HG03571 (cell line): ENCODE results near the gene CNBD2.
"Not testable (repeated sequence)": the region's sequence is repeated elsewhere in the genome, so short reads cannot be mapped to it uniquely, and the experiment has no call there.

Experiments
- ATAC-seq: cut with Tn5 transposase; IDR thresholded peaks from one replicate; pipeline ENCODE4 v1.9.1; 2021; ENCODE audit not compliant: unreplicated experiment

Gene CNBD2

DNA sequence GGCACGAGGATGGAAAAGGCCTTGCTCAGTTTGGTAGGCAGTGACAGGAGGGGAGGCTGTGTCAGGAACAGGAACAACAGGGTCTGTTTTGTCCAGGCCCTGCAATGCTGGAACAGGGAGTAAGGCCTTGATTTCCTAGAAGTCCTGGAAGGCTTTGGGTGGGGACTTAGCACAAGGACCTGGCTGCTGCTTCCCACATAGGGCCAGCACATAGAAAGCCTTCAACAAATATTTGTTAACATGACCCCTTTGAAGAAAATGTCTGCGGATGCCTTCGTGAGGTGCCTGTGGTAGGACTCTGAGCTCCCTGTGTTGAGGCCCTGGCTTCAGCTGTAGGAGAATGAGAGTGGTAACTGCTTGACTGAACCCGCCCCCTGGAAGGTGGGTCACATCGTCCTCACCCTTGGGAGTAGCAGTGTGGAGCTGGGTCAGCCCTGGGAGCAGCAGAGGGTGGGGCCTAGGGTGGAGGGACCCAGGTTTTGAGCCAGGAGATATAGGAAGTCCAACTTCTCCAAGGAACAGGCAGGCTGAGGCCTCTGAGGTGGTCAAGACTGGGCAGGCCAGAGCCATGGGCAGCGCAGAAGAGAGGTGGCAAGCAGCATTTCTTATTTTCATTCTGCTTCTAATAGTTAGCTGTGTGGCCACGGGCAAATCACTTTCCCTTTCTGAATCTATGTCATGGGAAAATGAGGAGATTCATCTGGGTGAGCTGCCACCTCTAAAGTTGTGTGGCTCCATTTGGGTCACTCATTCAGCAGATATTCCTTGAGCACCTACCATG, 50.0 kb downstream of the CNBD2 start:
- ATAC-seq = no peak

DNA sequence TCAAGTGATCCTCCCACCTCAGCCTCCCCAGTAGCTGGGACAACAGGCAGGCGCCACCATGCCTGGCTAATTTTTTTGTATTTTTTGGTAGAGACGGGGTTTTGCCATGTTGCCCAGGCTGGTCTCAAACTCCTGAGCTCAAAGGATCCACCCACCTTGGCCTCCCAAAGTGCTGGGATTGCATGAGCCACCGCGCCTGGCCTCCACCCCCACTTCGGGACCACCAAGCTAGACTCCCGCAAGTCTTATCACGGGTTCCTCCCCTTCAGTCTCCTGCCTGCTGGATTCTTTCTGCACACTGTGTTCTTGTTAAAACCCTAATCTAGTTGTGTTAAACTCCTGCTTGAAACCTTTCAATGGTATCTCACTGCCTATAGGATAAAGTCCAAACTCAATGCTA, 57.7 kb downstream of the CNBD2 start:
- not testable (repeated sequence) for ATAC-seq

GRCh38 chr20:36028106-36028808, 59.9 kb downstream of the CNBD2 start:
- ATAC-seq = no peak

- ATAC-seq = no peak
These were observed 61.8 kb downstream of the CNBD2 start for GRCh38 chr20:36030149-36030548.

GRCh38 chr20:36031806-36032205, 63.4 kb downstream of the CNBD2 start:
- no peak for ATAC-seq

GRCh38 chr20:36034875-36035274, 66.5 kb downstream of the CNBD2 start:
- no peak for ATAC-seq

GRCh38 chr20:36035745-36036144, 67.4 kb downstream of the CNBD2 start:
- no peak for ATAC-seq

DNA sequence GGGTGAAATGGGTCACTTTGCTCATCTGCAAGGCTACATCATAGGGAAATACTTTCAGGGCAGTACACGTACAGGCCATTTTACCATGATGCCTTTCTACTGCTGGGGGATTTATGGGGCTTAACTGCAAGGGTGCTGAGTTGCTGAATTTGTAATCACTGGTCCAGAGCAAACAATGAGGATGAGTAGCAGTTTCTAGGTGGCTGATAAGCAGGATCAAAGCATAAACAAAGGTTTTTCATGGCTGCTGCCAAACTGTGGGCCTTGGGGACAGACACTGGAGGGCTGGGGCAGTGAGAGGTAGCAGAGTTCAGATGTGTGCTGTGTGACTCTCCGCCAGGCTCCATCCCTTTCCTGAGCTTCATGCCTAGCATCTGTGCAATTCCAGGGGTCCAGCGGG, 68.3 kb downstream of the CNBD2 start:
- no peak for ATAC-seq

DNA sequence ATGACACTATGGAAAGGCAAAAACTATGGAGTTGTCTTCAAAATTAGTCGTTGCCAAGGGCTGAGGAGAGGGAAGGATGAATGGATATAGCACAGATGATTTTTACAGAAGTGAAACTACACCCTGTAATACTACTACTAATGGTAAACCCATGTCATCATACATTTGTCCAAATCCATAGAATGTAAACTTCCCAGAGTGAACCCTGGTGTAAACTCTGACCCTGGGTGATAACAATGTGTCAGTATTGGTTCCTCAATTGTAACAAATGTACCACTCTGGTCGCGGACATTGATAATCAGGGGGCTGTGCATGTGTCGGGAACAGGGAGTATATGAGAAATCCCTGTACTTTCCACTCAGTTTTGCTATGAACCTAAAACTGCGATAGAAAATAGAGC, 72.2 kb downstream of the CNBD2 start:
- no peak for ATAC-seq

- ATAC-seq = no peak
These were observed 75.1 kb downstream of the CNBD2 start for GRCh38 chr20:36043441-36043840.

DNA sequence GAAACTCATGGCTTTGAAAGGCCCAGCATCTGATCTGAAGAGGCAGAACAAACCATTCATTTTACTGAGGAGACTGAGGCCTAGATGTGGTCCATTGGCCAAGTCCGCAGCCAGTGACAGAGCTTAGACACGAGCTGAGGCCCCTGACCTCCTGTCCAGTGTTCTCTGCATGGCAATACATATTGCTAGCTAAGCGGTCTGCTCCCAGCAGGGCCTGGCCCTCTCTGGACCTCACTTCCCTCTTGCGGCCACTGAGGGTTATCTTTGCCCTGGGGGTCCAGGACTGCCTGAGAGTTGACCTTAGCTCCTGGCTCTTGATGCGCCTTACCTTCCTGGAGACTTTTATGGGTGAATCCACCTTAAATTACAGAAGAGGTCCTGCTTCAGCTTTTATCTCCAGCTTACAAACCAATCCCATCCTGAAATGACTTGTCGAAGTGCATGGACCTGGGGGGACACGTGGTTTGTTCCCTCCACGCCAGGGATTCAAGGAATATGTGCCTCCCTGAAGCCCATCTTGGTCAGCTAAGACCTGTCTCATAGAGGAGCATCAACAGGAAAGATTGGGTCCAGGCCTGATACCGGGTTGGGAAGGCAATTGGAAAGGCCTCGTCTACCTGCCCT, 75.6 kb downstream of the CNBD2 start:
- ATAC-seq = no peak

- ATAC-seq = no peak
These were observed 77.0 kb downstream of the CNBD2 start for GRCh38 chr20:36045373-36045714.

DNA sequence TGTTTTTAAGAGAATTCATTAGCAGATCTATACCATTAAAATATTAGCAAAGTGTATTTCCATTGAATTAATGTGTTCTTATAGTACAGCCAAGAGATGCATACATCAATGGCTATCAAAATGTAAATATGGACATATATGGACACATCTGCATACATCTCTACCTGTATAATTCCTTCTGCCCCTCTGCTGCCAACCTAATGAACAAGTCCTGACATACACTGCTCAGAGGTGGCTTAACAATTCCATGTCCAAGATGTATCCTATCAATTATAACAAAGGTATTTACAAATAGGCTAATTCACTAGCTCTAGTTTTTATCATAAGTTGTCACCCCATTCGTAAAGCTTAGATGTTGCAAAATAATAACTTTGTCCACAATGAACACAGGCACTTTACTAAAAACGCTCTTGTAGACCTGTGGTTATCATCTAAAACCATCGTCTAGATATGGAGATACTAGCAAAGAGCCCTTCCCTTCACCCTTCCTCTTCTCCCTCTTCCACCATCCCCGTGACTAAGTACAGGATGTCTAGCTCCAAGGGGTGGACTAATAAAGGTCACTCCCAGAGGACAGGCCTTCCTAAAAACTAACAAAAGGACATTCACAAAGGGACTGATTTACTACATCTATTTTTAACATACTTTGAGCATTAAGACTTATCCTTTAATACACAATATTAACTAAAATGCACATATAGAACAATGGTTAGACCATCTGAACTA, 77.8 kb downstream of the CNBD2 start:
- not testable (repeated sequence) for ATAC-seq

- not testable (repeated sequence) for ATAC-seq
These were observed 81.0 kb downstream of the CNBD2 start for GRCh38 chr20:36049408-36049807.

DNA sequence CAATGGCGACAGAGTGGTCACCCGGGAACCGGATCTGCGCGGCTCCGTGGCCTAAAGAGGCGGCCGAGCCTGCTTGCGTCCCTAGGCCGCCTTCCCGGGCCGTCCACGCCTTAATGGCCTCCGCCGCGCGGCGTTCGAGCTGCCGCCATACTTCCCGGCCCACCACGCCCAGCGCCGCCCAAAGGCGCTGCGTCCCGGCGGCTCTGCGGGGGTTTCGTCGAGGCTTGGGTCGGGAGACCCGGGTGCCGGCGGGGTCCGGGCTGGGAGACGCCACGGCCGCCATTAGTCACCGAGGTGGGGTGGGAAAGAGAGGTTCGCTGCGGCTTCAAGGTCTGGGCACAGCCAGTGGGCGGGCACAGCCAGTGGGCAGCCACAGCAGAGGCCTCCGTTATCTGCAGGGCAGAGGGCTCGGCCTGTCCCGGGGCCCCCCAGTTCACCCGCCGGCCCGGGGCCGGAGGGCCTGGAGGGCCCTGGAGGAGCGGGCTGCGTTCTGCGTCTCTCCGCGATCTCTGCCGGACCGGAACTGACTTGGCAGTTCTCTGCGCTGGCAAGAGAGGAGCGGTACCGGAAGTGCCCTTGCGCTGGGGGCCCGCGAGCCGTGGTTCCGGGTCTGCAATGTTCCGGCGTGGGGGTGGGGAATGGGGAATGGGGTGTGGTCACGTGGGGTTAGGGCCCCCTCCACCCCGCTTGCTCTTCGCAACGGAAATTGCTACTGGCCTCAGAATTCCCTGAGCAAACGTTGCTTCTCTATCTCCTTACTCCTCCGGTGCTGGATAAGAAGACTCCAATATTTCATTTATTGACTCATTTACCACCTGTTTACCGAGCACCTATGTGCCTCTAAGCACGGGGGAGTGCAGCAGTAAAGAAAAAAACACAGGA, 82.3 kb downstream of the CNBD2 start:
- ATAC-seq = peak; percentile 84

DNA sequence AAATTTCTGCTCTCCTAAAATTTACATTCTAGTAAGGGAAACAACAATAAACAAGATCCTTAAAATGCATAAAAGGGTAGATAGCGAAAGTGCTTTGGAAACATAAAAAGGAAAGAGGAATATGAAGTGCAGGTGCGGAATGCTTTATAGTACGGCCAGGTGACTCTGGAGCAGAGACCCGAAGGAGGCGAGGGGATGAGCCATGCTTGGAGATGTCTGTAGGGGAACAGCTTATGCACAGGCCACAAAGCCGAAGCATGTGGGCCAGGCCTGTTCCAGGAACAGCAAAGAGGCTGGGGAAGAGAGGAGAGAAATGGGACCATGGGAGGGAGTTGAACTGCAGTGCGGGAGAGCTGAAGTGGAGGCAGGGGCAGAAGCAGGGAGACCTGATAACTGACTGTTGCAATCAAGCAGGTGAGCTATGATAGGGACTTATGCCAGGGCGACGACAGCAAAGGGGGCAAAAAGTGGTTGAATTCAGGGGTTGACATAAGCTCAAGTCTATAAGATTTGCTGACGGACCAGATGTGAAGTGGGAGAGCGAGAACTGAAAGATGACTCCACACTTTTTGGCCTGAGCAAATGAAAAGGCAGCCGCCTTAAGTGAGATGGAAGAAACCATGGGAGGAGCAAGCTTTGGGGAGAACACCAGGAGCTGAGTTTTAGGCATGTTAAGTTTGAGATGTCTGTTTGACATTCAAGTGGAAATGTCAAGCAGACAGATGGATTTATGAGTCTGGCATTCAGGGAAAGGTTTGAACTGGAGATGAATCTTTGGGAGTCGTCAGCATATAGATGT, 83.1 kb downstream of the CNBD2 start:
- no peak for ATAC-seq

GRCh38 chr20:36052117-36052513, 83.7 kb downstream of the CNBD2 start:
- no peak for ATAC-seq

DNA sequence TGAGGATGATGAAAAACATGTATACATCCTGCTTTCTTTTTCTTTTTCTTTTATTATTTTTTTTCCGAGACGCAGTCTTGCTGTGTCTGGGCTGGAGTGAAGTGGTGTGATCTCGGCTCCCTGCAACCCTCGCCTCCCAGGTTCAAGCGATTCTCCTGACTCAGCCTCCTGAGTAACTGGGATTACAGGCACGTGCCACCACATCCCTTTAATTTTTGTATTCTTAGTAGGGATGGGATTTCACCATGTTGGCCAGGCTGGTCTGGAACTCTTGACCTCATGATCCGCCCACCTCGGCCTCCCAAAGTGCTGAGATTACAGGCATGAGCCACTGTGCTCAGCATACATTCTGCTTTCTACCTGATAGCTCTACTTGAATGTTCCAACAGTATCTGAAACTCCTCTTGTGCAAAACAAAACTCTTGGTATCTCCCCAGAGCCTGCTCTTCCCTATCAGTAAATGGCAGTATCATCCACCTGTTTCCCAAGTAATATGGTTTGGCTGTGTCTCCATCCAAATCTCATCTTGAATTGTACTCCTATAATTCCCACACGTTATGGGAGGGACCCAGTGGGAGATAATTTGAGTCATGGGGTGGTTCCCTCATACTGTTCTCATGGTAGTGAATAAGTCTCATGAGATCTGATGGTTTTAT, 85.6 kb downstream of the CNBD2 start:
- not testable (repeated sequence) for ATAC-seq

GRCh38 chr20:36055145-36055544, 86.8 kb downstream of the CNBD2 start:
- no peak for ATAC-seq
